HepG2 (cell line): ENCODE results near the gene MAN1C1.

Experiments used
- EZH2 ChIP-seq: conservative IDR thresholded peaks from 2 replicates; pipeline ENCODE4 v1.6.1; 2012; ENCODE audit warnings: mild to moderate bottlenecking, low read depth, low read length, moderate library complexity
- NFE2L1 ChIP-seq: sonication (generic); formaldehyde crosslinking; IDR thresholded peaks from 2 replicates; pipeline ENCODE4 v1.4.0; 2020; ENCODE audit warnings: missing genetic modification reagents, mild to moderate bottlenecking, borderline replicate concordance
- REST ChIP-seq, 2 experiments: IDR thresholded peaks; 2 replicates each; pipeline ENCODE4 v1.6.1; 2011 to 2012; ENCODE audit warnings: low read length in 2 of 2, borderline replicate concordance in 1 of 2, low read depth in 1 of 2, mild to moderate bottlenecking in 1 of 2, moderate library complexity in 1 of 2
- RFX5 ChIP-seq: IDR thresholded peaks from 2 replicates; pipeline ENCODE4 v1.6.1; 2011; ENCODE audit warnings: low read depth, low read length, improper control_type of control experiment
- XRCC5 ChIP-seq: fragments of 200-400 bp; formaldehyde crosslinking; optimal IDR thresholded peaks from 2 replicates; pipeline ENCODE3; 2017; ENCODE audit warnings: mild to moderate bottlenecking, low read length
- ZNF660 ChIP-seq: sonication (generic); formaldehyde crosslinking; IDR thresholded peaks from 2 replicates; pipeline ENCODE4 v1.5.1; 2020; ENCODE audit warnings: mild to moderate bottlenecking, low read depth, missing genetic modification reagents, borderline replicate concordance

GRCh38 chr1:25692560-25692959 lies 76.0 kb downstream of the MAN1C1 start:
- peak; percentile 42 for TF ChIP-seq XRCC5
- no peak for TF ChIP-seq REST (IDR thresholded peaks at IDR 0.05; ENCODE audit: borderline replicate concordance in 1 of 2, low read depth in 1 of 2, low read length in 2 of 2)
- no peak for TF ChIP-seq EZH2
- TF ChIP-seq ZNF660 (CRISPR knock-in tag), result no peak
- TF ChIP-seq NFE2L1 (CRISPR knock-in tag), result no peak
- no peak for TF ChIP-seq RFX5
